ENCODE measurements around the gene EDEM3.

Gene EDEM3

GRCh38 chr1:184673305-184673704 is 81.4 kb downstream of the EDEM3 start:
- no peak for DNase-seq (ENCODE audit: low read depth)

DNA sequence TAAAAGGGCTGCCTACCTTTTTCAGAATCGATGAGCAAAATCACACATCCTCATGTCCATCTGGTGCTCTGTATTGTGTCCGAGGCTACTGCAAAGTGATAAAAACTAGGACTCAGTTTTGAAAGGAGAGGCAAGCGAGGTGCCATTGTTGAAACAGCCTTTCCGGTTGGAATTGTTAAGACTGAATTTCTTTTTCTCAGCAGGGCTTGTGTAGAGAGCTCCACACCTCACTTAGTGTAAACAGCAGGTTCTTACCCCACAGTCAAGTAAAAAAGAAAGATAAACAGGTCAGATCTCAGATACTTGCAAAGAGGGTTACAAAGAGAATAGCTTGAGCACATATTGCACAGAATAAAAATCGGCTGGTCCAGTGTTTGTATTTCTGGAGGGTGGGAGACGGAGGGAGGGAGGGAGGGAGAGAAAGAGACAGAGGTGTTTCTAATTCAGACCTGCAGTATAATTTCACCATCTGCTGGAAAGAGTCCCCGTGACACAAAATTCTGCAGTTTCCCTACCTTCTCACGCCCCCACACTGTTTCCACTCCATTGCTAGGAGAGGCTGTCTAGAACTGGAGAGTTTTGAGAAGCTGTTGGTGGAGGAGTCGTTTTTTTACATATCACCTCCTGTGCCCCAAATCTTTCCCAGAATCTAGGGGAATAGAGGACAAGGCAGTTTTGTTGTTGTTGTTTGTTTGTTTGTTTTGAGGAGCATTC is 82.5 kb downstream of the EDEM3 start:
- DNase-seq (ENCODE audit: low read depth): no peak

DNA sequence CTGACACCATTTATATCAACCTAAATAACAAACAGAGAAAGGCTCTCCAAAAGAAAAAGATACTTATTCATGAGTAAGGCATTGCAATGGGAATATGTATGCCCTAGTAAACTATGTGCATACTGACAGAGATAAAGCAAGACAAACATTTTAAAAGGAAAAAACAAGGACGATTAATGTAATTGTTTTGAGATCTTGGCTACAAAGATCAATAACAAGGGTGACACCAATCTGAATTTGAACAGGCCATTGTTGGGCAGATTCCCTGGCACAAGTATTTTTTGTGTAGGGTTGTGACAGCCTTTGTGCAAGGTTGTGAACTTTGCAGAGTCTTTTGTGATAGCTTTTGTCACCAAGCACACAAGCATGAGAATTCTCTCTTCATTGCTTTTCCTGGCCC is 85.3 kb downstream of the EDEM3 start:
- no peak for DNase-seq (ENCODE audit: low read depth)

DNA sequence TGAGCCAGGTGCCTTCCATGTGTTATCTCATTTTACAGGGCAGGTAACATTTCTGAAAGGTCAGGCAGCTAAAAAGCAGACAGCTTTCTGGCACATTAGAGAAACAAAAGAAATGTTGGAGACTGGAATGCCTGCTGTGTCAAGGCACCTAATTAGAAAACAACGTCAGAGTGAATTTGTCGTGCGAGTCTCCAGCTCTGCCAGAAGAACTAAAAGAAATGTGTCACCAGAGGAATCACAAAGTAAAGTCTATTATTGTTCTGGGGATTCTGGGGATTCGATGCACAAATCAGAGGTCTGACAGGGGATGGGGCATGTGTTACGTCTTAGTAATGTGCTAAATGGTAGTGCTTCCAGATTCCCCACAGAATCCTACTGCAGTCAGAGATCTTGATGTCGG is 89.3 kb downstream of the EDEM3 start:
- no peak for DNase-seq (ENCODE audit: low read depth)

DNA sequence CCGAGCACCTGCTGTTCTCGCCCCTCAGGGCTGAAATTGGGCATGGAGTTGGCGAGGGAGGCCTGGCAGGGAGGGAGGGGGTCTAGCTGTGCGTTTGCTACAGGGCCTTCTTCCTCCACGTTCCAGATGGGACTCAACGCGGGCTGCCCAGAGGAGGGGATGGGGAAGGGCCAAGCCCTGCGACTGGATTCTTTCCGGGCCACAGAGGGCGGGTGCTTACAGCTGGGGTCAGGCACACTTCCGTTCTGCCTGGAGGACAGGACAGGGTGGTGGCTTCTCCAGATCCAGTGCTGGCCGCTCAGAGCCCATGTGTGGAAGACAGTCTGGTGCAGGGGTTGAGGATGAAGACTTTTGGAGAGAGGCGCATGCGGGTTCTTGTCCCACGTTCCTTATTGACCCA is 90.0 kb downstream of the EDEM3 start:
- no peak for DNase-seq (ENCODE audit: low read depth)

DNA sequence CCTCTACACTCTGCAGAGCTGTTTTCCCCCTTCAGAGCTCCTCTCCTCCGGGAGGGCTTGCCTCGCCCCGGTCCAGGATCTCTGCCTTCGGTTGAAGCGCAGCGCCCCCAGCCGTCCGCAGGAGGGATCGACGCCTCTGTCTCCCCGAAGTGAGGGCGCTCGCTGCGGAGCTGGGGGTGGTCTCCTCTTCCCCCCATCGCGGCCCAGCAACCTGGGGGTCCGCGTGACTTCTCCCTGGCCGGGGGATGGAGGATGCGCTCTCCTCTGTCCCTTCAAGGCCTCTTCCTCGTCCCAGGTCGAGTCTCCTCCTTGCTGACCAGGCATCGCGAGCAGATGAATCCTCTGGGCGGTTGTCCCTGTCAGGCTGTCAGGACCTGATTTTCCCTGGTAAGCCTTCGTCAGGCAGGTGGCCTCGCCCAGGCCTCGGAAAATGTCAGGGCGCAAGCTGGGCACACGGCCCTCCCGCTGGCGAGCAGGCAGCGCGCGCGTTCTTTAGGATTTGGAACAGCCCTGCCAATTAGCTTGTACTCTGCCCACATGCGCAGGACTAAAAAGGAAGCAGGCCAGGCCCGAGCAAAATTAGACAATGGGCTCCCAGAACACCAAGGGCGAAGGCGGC is 90.5 kb downstream of the EDEM3 start:
- no peak for DNase-seq (ENCODE audit: low read depth)

DNA sequence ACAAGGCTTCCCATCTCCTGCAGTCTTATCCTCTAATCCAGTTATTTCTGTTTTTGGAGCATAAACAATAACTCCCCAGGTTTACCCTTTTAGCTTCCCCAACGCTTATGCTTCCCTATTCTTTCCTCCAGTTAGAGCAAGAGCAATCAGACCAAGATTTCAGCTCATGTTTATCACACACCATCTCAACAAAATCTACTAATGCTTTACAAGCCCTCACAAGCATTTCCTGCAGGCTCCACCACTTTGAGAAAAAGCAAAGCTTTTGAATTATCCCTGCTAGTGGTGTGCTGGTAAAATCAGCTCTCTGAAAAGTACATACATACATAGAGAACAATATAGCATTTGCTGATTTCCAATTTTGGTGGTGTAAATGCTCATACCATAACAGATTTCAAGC is 92.9 kb downstream of the EDEM3 start:
- DNase-seq (ENCODE audit: low read depth): no peak

- no peak for DNase-seq (ENCODE audit: low read depth)
Measured at GRCh38 chr1:184660462-184661191, 94.0 kb downstream of the EDEM3 start.

DNA sequence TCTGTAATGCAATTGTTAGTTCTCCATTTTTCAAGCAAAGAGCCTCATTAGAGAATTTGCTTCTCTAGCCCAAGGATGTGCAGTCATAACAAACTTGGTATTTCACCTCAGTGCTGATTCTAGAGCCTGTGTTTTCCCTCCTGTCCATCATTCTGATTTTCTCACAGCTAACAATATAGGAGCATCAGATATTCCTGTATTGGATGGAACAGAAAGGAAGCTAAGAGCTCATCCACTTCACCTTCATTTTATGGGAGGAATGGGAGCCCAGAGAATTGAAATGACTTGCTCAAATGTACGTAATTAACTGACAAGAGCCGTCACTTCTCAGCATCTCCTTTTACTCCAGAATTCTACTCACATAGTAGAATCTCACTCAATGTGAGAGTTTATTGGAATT is 96.6 kb downstream of the EDEM3 start:
- no peak for DNase-seq (ENCODE audit: low read depth)

DNA sequence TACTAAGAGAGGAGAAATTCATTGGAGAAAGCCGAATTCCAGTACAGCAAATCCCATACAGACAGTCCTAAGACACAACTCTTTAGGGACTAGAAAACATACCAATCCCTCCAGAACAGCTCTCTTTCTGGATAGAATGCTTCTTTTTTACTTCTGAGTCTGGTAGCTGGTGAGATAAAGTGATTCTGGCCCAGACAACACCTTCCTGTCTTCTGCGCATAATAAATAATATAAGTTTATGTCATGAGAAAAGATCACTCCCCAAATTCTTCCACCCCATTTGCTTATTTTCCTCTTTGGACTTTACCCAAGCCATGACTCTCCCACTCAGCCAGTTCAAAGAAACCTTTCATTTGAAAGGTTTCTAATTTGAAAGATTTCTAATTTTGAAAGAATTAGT is 98.4 kb downstream of the EDEM3 start:
- DNase-seq (ENCODE audit: low read depth): no peak

- no peak for DNase-seq (ENCODE audit: low read depth)
Measured at GRCh38 chr1:184655185-184655584, 99.5 kb downstream of the EDEM3 start.

DNA sequence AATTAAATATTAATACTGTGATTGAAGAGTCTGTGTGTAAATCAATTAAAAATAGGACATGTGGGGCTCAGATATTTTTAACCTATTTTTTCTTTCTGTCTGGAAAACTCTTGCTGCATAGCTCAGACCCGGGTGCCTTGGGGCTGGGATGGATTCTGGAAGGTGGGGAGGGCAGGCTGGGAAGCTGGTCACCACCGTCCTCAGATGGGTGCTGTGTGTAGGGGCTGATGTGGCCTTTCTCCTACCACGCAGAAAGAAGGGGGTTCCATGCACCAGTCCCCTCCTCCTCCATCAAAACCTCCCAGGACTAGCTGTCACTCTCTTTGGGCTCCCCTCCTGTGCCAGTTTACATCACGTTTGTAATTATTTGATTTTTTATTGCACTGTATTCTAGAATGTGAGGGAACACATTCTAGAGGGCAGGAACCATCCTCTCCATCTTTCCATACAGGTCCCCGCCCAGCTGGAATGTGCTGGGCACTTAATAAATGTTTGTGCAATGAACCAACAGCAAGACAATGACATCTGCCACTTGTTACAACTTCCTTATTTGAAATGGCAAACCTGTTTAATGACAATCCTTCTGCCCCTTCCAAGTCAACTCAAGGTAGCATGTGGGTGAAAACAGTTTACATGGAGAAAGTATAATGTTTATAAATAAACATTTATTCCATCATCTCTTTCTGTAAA is 104.3 kb downstream of the EDEM3 start:
- DNase-seq (ENCODE audit: low read depth): no peak

DNA sequence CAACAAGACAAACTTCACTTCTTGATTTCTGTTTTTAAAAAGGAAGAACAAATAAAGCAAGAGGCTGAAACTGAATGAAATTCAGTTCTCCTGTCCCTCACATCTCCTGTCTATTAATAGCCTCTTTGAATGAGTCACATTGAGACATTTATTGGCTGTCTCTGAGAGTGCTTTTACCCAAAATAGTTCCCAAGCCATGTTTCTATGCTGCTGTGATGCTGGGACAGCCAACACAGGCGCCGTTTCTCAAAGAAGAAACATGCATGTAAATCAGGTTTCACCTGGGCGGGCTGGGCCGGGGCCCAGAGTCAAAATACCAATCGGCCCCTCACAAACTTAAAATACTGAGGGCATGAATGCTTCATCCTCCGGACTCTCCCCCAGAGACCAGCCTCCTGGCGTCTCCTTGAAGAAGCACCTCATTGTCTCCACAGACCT is 105.2 kb downstream of the EDEM3 start:
- DNase-seq (ENCODE audit: low read depth): no peak

GRCh38 chr1:184648856-184649201 is 105.8 kb downstream of the EDEM3 start:
- DNase-seq (ENCODE audit: low read depth): no peak

- no peak for DNase-seq (ENCODE audit: low read depth)
Measured at GRCh38 chr1:184648160-184648855, 106.3 kb downstream of the EDEM3 start.

GRCh38 chr1:184647471-184647870 is 107.2 kb downstream of the EDEM3 start:
- DNase-seq (ENCODE audit: low read depth): no peak

- no peak for DNase-seq (ENCODE audit: low read depth)
Measured at GRCh38 chr1:184646824-184647223, 107.8 kb downstream of the EDEM3 start.

- no peak for DNase-seq (ENCODE audit: low read depth)
Measured at GRCh38 chr1:184646178-184646701, 108.4 kb downstream of the EDEM3 start.

DNA sequence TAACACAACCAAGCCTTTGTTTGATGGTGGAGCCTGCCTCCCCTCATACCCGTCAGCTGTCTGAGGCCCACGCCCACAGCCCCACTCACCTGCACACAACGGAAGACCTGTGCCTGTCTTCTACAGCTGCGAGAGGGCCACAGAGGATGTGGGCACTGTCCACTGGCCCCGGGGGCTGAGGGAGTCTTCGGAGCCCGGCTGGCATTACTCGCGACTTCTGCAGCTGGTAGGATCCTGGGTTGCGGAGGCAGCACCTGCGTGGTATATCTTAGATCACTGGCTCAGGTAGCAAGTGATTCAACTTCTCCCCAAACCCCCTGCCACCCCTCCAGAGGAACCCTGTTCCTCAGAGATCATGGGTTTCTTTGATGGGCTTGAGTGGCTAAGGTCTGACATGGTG is 109.9 kb downstream of the EDEM3 start:
- DNase-seq (ENCODE audit: low read depth): no peak

DNA sequence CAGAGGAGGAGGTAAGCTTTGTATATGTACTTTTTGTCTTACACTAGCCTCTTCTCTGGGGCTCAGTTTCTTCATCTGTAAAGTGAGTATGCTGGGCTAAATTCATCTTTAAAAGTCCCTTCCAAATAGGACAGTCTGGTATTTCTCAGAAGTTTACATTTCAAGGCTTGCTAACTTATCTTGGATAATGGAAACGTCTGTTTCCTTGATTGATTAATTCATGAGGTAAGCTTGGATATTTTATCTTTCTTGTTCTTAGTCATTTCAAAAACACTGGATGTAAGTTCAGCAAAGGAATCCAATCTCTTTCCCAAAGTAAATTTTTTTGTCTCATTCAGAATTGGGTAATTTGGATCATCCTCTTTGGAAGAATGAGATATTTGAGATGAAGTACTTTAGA is 111.0 kb downstream of the EDEM3 start:
- DNase-seq (ENCODE audit: low read depth): no peak

- DNase-seq (ENCODE audit: low read depth): no peak
Measured at GRCh38 chr1:184641894-184642293, 112.8 kb downstream of the EDEM3 start.

DNA sequence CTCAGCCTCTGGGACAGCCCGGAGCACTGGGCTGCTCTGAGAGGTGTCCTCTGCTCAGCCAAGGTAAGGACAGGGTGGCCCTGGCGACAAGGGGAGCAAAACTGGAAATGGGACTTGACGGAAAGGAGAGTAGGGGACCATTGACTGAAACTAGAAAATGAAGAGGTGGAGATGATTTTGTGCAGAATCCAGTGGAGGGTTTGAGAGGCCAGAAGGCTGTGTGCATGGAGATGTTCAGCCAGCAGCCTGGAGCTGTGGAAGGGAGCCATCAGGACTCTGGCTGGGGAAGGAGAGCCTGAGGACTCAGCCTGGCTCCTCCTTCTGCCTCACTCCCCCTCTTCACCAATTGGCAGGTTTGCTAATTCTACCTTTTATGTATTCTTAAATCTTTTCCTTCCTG is 114.2 kb downstream of the EDEM3 start:
- no peak for DNase-seq (ENCODE audit: low read depth)

Measured in stimulated activated CD8-positive, alpha-beta memory T cell treated with anti-CD3 and anti-CD28 coated beads, Interleukin-12 subunit alpha, Interleukin-12 subunit beta, amount 100 ng/mL, for 1 hour (primary cell).